Measurements from ENCODE around the gene MRPS27.

DNA sequence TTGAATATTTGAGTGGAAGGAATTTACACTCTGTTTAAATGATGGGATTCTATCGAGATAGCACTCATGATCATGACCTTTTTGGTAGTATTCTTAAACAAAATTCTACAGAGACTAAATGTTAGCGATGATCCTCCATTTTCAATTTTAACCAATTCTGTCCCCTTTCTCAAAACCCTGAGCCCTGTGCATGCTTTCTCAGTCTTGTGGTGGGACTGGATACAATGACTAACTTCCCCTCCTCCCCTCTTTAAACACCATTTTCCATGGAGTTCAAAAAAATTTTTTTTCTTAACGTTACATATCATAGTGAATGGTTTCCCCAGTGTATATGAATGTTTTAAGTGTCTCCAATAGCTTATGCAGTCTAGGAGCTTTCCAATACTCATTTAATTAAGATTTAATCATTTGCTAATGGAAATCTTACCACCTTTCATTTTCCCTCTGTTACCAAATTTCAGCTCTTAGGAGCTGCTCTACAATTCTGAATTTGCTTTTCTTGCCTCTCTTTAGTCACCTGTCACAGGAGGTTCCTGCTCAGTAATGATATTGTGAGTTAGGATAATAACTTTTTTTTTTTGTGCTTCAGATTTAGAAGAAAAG lies 111.6 kb downstream of the MRPS27 start:
- TF ChIP-seq SUZ12 (IDR thresholded peaks at IDR 0.05; ENCODE audit: extremely low read depth, insufficient read depth, insufficient read length) (no peak), YY1 (IDR thresholded peaks at IDR 0.05; ENCODE audit: insufficient read depth, insufficient read length) (no peak)
